ENCODE results near the gene TST.
A peak's percentile ranks its signal among the peaks of the same experiment; 100 is the strongest.

The TST gene

GRCh38 chr22:37032134-37032534, 12.9 kb upstream of the TST start:
- DNase-seq = no peak

- no peak for DNase-seq
Observed at GRCh38 chr22:37030560-37031281, 11.5 kb upstream of the TST start.

GRCh38 chr22:37028692-37029674, 9.7 kb upstream of the TST start:
- DNase-seq = no peak

GRCh38 chr22:37027556-37027955, 8.3 kb upstream of the TST start:
- DNase-seq = no peak

- no peak for DNase-seq
Observed at GRCh38 chr22:37026325-37026724, 7.1 kb upstream of the TST start.

- DNase-seq = no peak
Observed at GRCh38 chr22:37025500-37026070, 6.3 kb upstream of the TST start.

GRCh38 chr22:37024339-37025157, 5.3 kb upstream of the TST start:
- no peak for DNase-seq

- no peak for DNase-seq
Observed at GRCh38 chr22:37023743-37024338, 4.6 kb upstream of the TST start.

- DNase-seq = no peak
Observed at GRCh38 chr22:37022483-37023337, 3.5 kb upstream of the TST start.

GRCh38 chr22:37021710-37022482, 2.6 kb upstream of the TST start:
- peak; percentile 56 for DNase-seq

GRCh38 chr22:37021041-37021440, 1.8 kb upstream of the TST start:
- DNase-seq = no peak

GRCh38 chr22:37020192-37020479, 889 bp upstream of the TST start:
- no peak for DNase-seq

GRCh38 chr22:37018815-37019308, 385 bp downstream of the TST start:
- no peak for DNase-seq

- DNase-seq = no peak
Observed at GRCh38 chr22:37018086-37018814, 997 bp downstream of the TST start.

- no peak for DNase-seq
Observed at GRCh38 chr22:37017356-37017755, 1.9 kb downstream of the TST start.

GRCh38 chr22:37016134-37016910, 2.9 kb downstream of the TST start:
- no peak for DNase-seq

GRCh38 chr22:37015587-37015878, 3.7 kb downstream of the TST start:
- no peak for DNase-seq

- DNase-seq = no peak
Observed at GRCh38 chr22:37014835-37015586, 4.2 kb downstream of the TST start.

- DNase-seq = no peak
Observed at GRCh38 chr22:37014415-37014806, 4.8 kb downstream of the TST start.
